RWPE2 (cell line): ENCODE measurements around the gene AFAP1.

Source experiments
- ATAC-seq: fragments of 200-7000 bp; cut with Tn5 transposase; 3 replicates; pipeline ENCODE4 v1.9.1; 2021; ENCODE audit warnings: low read depth
- DNase-seq: peaks from one replicate; pipeline ENCODE4 v3.0.0-alpha.2; 2020; ENCODE audit warnings: low spot score
- H3K27ac ChIP-seq: fragments of 450-650 bp; 2 replicates; pipeline ENCODE4 v1.5.1; 2017; ENCODE audit warnings: mild to moderate bottlenecking; ENCODE audit not compliant: poor library complexity, severe bottlenecking
- H3K27me3 ChIP-seq: fragments of 250-450 bp; sonication (Bioruptor Pico); 2 replicates; pipeline ENCODE4 v1.5.1; 2021; ENCODE audit warnings: mild to moderate bottlenecking, moderate library complexity; ENCODE audit not compliant: insufficient read depth, poor library complexity, severe bottlenecking
- H3K36me3 ChIP-seq: fragments of 250-450 bp; sonication (Bioruptor Pico); 2 replicates; pipeline ENCODE4 v1.5.1; 2020; ENCODE audit warnings: low read depth, mild to moderate bottlenecking, moderate library complexity
- H3K4me1 ChIP-seq: fragments of 250-450 bp; sonication (Bioruptor Pico); 2 replicates; pipeline ENCODE4 v1.5.1; 2021; ENCODE audit warnings: mild to moderate bottlenecking, moderate library complexity; ENCODE audit not compliant: insufficient read depth, poor library complexity, severe bottlenecking
- H3K4me3 ChIP-seq: fragments of 250-450 bp; sonication (Bioruptor Pico); 2 replicates; pipeline ENCODE4 v1.5.1; 2021; ENCODE audit warnings: mild to moderate bottlenecking, moderate library complexity; ENCODE audit not compliant: severe bottlenecking
- H3K9me3 ChIP-seq: fragments of 250-450 bp; sonication (Bioruptor Pico); 2 replicates; pipeline ENCODE4 v1.5.1; 2021; ENCODE audit warnings: mild to moderate bottlenecking, moderate library complexity; ENCODE audit not compliant: severe bottlenecking
- TF ChIP-seq, protein P1 (sequence below): fragments of 450-650 bp; IDR thresholded peaks from one replicate; pipeline ENCODE4 v1.5.1; 2017; ENCODE audit warnings: mild to moderate bottlenecking, moderate library complexity; ENCODE audit not compliant: poor library complexity, severe bottlenecking

The AFAP1 gene

DNA sequence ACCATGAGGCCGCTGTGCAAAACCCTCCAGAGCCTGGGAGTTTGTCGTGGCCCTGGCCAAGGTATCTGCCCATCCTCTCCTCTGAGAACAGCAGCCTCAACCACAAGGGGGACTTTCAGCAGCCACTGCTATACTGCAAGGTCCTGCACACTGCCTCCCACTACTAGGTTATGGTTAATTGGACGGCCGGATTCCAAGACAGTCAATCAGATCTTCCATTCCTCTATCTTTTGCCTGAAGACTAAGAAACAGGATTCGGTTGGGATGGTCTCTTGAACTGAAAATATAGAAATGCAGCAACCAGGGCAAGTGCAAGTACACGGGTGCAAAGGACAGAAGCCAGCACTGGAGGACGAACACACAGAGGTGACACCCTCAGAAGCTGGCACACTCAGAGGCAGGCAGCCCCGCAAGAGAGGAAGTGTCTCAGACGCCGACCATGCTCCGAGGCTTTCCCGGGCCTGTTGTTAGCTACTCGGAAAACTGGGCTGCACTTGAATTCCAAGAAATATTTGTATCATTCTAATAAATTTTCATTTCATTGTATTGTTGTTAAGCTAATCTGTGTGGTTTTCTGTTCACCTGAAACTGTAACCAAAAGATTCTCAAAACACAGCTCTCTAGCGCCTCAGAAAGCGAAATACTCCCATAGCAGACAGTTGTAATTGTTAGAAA is 63.3 kb downstream of the AFAP1 start:
- TF ChIP-seq, protein P1, sequence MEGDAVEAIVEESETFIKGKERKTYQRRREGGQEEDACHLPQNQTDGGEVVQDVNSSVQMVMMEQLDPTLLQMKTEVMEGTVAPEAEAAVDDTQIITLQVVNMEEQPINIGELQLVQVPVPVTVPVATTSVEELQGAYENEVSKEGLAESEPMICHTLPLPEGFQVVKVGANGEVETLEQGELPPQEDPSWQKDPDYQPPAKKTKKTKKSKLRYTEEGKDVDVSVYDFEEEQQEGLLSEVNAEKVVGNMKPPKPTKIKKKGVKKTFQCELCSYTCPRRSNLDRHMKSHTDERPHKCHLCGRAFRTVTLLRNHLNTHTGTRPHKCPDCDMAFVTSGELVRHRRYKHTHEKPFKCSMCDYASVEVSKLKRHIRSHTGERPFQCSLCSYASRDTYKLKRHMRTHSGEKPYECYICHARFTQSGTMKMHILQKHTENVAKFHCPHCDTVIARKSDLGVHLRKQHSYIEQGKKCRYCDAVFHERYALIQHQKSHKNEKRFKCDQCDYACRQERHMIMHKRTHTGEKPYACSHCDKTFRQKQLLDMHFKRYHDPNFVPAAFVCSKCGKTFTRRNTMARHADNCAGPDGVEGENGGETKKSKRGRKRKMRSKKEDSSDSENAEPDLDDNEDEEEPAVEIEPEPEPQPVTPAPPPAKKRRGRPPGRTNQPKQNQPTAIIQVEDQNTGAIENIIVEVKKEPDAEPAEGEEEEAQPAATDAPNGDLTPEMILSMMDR: peak; percentile 21
- peaks cover 43% of the 10 kb centered on the region for H3K4me1 ChIP-seq
- peaks cover 8% of the 10 kb centered on the region; the same call in 1 of the 2 replicates for H3K36me3 ChIP-seq
- H3K4me3 ChIP-seq: no peak overlapping the region
- DNase-seq (no peak), ATAC-seq (peak; percentile 44; the same call in 1 of the 3 replicates)
- H3K27ac ChIP-seq: no peak overlapping the region
- no peaks in the 10 kb centered on the region for H3K9me3 ChIP-seq
- no peaks in the 10 kb centered on the region for H3K27me3 ChIP-seq

DNA sequence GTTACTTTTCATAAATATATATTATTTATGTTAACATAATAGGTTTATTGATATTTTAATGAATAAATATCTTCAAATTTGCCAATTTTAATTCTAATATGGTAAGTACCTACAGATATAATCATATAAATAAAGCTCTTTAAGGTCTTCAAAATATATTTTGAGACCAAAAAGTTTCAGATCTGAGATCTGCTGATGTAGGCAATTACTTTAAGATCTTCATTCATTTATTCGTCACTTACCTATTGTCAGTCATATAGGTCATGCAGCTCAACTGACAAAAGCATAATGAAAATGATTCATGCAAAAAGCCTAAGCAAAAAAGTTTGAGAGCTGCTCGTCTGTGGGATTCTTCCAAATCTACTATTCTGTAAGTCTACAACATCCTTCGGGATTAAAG is 64.8 kb downstream of the AFAP1 start:
- peaks cover 14% of the 10 kb centered on the region; the same call in 1 of the 2 replicates for H3K36me3 ChIP-seq
- H3K27ac ChIP-seq: no peak overlapping the region
- no peak overlapping the region for H3K4me3 ChIP-seq
- DNase-seq: no peak
- TF ChIP-seq, protein P1: no peak
- no peaks in the 10 kb centered on the region for H3K9me3 ChIP-seq
- peaks cover 32% of the 10 kb centered on the region for H3K4me1 ChIP-seq
- ATAC-seq: no peak
- H3K27me3 ChIP-seq: no peaks in the 10 kb centered on the region

DNA sequence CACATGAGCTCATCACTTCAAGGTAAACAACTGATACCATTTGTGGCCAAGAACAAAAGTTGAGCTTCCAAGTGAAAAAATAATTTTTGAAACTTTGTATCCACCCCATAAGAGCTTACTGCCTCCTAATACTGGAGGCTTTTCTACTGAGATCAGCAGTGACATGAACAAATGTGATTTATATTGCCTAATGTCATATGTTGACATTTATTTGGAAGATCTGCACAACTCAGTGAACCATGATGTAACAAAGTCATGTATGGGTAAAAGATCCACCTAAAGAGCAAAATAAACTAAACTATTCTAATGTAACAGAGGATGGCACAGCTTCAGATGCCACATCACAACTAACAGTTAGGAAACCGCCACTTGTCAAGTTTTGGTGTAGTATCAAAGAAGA is 65.8 kb downstream of the AFAP1 start:
- peaks cover 22% of the 10 kb centered on the region for H3K4me1 ChIP-seq
- DNase-seq: no peak
- peaks cover 21% of the 10 kb centered on the region for H3K36me3 ChIP-seq
- no peaks in the 10 kb centered on the region for H3K9me3 ChIP-seq
- H3K27me3 ChIP-seq: no peaks in the 10 kb centered on the region
- TF ChIP-seq, protein P1: no peak
- no peak for ATAC-seq
- H3K4me3 ChIP-seq: no peak overlapping the region
- H3K27ac ChIP-seq: peak overlapping the region; percentile 60

DNA sequence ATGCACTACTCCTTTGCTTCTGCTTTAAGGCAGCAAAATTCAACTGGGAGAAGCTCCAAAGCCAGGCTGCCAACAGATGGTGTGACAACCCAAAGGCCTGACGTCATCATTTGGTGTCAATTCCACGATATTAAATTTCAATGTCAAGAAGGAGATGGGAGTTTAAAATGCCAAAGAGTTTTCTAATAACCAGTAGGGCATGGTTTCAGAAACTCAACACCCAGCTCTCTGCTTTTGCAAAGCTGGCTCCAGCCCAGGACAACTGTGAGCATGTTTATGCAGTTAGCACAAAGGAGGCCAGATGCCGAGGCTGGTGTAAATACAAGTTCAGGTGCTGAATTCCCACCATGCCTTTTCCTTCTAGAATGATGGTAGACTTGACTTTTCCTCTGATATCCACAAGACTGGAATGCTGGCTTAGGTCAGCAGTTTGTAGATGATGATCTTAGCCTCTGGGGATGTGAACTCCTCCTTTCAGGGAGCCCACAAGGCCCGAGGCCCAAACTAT is 67.3 kb downstream of the AFAP1 start:
- no peak overlapping the region for H3K4me3 ChIP-seq
- peaks cover 36% of the 10 kb centered on the region for H3K4me1 ChIP-seq

More for the DNA sequence above, 67.3 kb downstream of the AFAP1 start:
- Histone ChIP-seq H3K9me3 (no peaks in the 10 kb centered on the region), H3K27ac (peak overlapping the region; percentile 60), H3K27me3 (no peaks in the 10 kb centered on the region), H3K36me3 (peaks cover 34% of the 10 kb centered on the region)
- TF ChIP-seq, protein P1: no peak
- ATAC-seq (peak; percentile 37; the same call in 2 of the 3 replicates), DNase-seq (no peak)
